ENCODE results near the gene GNA12. TPM values are rescaled to one million over a fixed set of nuclear protein-coding genes. Genes with fewer than 3 reads are reported as not detected.

GNA12 gene
- total and polyA plus RNA-seq, 9 of the 15 experiments (the other 6 are each of a cell fraction or from before 2014, with no cell fraction given): 0.65 to 32.7 (median 9.6) TPM

DNA sequence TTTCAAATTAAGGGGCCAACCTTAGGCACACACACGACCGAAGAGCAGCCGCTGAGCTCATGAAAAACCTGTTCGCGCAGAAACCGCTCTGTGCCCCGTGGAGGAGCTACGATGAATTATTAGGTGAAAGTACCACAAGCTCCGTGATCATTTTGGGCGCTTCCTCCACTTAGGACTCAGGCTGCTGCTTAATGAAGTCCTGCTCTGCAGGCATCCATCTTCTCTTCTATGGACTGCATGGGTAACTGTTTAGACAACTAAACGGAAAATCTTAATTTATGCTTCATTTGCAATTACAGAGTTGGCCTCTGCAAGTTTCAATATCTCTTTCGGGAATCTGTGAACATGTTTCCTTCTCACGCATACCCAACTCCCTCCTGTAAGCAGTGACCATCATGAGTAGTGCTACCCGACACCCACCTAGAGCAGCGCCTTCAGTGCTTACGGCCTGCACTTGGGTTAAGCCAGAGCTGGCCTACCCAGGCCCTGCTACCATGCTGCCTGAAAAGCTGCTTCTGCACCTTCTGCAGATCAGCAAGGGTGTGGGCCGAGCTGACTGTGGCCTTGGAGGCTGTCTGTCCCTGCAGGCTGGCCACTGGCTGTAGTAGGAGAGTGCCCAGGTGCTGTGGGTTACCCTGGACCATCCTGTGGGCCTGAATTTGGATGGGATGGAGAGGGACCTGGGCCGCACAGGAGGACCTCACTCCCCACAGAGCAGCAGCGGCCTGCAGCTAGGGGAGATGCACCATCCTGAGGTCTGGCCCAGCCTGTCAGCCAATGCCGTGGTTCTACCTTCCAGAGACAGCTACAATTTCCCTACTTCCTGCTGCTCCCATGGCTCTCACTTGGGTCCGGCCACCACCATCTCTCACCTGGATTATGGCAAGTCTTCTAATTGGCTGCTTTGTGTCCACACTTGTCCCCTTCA lies 36.0 kb downstream of the GNA12 start:
- in situ Hi-C loops (cut with MboI): no loop called here
- intact Hi-C loops (cut with micrococcal nuclease): no loop called here
- peaks cover 3% of the 10 kb centered on the region; the same call in 1 of the 3 replicates for H3K79me2 ChIP-seq (ENCODE audit: control insufficient read depth, insufficient read depth, low read length)
- H3K4me1 ChIP-seq (replicated peaks in 1 of 2; ENCODE audit: control insufficient read depth in 2 of 2, insufficient read depth in 2 of 2, low read length in 2 of 2): peaks cover 19 to 20% of the 10 kb centered on the region in 2 experiments; a peak in 4 of 5 replicates
- H3K27ac ChIP-seq (ENCODE audit: extremely low read depth, low read depth, low read length): no peak overlapping the region
- DNase-seq (ENCODE audit: extremely low read depth in 1 of 4, low spot score in 3 of 4) (no peak), FAIRE-seq (no peak), ATAC-seq (no peak)
- POLR2A ChIA-PET: interaction anchor here (1.3 to 1.5 kb wide), 2 partner anchors 16 to 26 kb away, joined by 3 read pairs; no protein-coding TSS in a partner anchor
- H4K20me1 ChIP-seq (replicated peaks; ENCODE audit: control insufficient read depth, insufficient read depth, low read length): 0 out of 2 replicates have a peak, but pooled peaks cover 10% of the 10 kb centered on the region
- H3K27me3 ChIP-seq (ENCODE audit: control insufficient read depth in 2 of 2, insufficient read depth in 2 of 2, low read length in 2 of 2): no peaks in the 10 kb centered on the region
- no peak overlapping the region for H3K4me2 ChIP-seq (ENCODE audit: insufficient read depth, low read length)
- H2AFZ ChIP-seq (ENCODE audit: low read depth, low read length): no peak overlapping the region
- no peaks in the 10 kb centered on the region for H3K9me3 ChIP-seq (replicated peaks; ENCODE audit: control insufficient read depth, insufficient read depth, low read depth, low read length)
- H3K36me3 ChIP-seq (ENCODE audit: control insufficient read depth, insufficient read depth, low read length): no peaks in the 10 kb centered on the region
- TF ChIP-seq MAFK (IDR thresholded peaks at IDR 0.05; ENCODE audit: low read length) (no peak), CEBPG (CRISPR knock-in tag; IDR thresholded peaks at IDR 0.05) (no peak), CEBPG (tag; conservative IDR thresholded peaks at IDR 0.05 in 1 of 2, IDR thresholded peaks at IDR 0.05 in 1 of 2) (no peak), TAF7 (tag; IDR thresholded peaks at IDR 0.05) (no peak)
- TF ChIP-seq, protein P1, sequence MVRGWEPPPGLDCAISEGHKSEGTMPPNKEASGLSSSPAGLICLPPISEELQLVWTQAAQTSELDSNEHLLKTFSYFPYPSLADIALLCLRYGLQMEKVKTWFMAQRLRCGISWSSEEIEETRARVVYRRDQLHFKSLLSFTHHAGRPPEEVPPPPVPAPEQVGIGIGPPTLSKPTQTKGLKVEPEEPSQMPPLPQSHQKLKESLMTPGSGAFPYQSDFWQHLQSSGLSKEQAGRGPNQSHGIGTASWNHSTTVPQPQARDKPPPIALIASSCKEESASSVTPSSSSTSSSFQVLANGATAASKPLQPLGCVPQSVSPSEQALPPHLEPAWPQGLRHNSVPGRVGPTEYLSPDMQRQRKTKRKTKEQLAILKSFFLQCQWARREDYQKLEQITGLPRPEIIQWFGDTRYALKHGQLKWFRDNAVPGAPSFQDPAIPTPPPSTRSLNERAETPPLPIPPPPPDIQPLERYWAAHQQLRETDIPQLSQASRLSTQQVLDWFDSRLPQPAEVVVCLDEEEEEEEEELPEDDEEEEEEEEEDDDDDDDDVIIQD (CRISPR knock-in tag; IDR thresholded peaks at IDR 0.05): no peak
- TF ChIP-seq, protein P2, sequence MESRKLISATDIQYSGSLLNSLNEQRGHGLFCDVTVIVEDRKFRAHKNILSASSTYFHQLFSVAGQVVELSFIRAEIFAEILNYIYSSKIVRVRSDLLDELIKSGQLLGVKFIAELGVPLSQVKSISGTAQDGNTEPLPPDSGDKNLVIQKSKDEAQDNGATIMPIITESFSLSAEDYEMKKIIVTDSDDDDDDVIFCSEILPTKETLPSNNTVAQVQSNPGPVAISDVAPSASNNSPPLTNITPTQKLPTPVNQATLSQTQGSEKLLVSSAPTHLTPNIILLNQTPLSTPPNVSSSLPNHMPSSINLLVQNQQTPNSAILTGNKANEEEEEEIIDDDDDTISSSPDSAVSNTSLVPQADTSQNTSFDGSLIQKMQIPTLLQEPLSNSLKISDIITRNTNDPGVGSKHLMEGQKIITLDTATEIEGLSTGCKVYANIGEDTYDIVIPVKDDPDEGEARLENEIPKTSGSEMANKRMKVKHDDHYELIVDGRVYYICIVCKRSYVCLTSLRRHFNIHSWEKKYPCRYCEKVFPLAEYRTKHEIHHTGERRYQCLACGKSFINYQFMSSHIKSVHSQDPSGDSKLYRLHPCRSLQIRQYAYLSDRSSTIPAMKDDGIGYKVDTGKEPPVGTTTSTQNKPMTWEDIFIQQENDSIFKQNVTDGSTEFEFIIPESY (CRISPR knock-in tag; IDR thresholded peaks at IDR 0.05): peak; percentile 8; the same call in 1 of the 2 replicates
- TF ChIP-seq, protein P3, sequence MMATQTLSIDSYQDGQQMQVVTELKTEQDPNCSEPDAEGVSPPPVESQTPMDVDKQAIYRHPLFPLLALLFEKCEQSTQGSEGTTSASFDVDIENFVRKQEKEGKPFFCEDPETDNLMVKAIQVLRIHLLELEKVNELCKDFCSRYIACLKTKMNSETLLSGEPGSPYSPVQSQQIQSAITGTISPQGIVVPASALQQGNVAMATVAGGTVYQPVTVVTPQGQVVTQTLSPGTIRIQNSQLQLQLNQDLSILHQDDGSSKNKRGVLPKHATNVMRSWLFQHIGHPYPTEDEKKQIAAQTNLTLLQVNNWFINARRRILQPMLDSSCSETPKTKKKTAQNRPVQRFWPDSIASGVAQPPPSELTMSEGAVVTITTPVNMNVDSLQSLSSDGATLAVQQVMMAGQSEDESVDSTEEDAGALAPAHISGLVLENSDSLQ (IDR thresholded peaks at IDR 0.05): no peak
- TF ChIP-seq, protein P4, sequence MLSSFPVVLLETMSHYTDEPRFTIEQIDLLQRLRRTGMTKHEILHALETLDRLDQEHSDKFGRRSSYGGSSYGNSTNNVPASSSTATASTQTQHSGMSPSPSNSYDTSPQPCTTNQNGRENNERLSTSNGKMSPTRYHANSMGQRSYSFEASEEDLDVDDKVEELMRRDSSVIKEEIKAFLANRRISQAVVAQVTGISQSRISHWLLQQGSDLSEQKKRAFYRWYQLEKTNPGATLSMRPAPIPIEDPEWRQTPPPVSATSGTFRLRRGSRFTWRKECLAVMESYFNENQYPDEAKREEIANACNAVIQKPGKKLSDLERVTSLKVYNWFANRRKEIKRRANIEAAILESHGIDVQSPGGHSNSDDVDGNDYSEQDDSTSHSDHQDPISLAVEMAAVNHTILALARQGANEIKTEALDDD (IDR thresholded peaks at IDR 0.05): no peak
- no peak overlapping the region for H3K9ac ChIP-seq (ENCODE audit: insufficient read depth in 1 of 2, low read depth in 2 of 2, low read length in 2 of 2)
- CTCF ChIA-PET (ENCODE audit: low intra/inter-chr PET ratio): no interaction called here
- H3K4me3 ChIP-seq: no peak overlapping the region
- BruUV-seq (replicated peaks): no TSS peak
- no peaks in the 10 kb centered on the region for H3K9me1 ChIP-seq (ENCODE audit: control insufficient read depth, insufficient read depth, low read length)
- WGBS (ENCODE audit: insufficient coverage, low coverage, missing lambda C conversion rate): 81% methylated on average over 21 of the region's 21 CpGs

Measured in K562 (cell line).